ENCODE data around the gene MMP17. TPM values are rescaled to one million over a fixed set of nuclear protein-coding genes. Genes with fewer than 3 reads are reported as not detected.
A peak's percentile ranks its signal among the peaks of the same experiment; 100 is the strongest.

MMP17 gene
- total RNA-seq, 1 experiment from 2014 or later: 41.7 TPM

DNA sequence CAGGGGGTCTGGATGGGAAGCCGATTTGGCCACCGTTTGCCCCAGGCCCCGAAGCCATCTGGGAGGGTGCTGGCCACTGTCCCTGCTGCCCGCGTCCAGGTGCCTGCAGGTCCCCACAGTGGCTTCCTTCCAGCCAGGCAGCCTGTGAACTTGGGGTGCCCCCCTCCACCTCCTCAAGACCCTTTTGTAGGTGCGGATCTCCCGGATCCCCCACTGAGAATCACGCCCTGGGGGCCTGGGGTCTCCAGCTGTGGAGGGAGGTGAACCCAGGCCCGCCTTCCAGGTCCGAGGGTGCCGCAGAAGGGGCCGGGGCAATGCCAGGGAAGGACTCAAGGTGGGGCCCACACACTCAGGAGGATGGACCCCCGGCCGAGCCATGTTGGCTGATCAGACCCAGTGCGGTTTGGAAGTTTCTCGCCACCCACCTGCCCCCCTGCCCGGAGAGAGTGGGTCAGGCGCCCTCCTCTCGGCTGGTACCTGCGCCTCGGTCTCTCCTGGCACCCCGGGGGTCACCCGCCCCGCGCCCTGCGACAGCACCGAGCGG, 1.7 kb downstream of the MMP17 start:
- no peak for DNase-seq (ENCODE audit: low read depth)

GRCh38 chr12:131830335-131830913, 2.2 kb downstream of the MMP17 start:
- DNase-seq (ENCODE audit: low read depth): peak; percentile 80

GRCh38 chr12:131830914-131831571, 2.9 kb downstream of the MMP17 start:
- no peak for DNase-seq (ENCODE audit: low read depth)

DNA sequence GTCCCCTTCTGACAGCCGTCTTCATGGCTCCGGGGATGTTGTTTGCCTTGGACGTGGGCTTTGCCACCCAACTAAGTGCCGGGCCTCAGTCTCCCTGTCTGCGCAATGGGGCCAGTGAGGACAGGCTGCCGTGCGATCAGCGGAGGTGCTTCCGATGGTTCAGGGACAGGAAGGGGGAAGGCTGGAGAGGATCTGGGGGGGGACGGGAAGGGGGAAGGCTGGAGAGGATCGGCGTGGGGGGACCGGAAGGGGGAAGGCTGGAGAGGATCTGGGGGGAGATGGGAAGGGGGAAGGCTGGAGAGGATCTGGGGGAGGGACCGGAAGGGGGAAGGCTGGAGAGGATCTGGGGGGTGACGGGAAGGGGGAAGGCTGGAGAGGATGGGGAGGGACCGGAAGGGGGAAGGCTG, 3.4 kb downstream of the MMP17 start:
- peak; percentile 75 for DNase-seq (ENCODE audit: low read depth)

DNA sequence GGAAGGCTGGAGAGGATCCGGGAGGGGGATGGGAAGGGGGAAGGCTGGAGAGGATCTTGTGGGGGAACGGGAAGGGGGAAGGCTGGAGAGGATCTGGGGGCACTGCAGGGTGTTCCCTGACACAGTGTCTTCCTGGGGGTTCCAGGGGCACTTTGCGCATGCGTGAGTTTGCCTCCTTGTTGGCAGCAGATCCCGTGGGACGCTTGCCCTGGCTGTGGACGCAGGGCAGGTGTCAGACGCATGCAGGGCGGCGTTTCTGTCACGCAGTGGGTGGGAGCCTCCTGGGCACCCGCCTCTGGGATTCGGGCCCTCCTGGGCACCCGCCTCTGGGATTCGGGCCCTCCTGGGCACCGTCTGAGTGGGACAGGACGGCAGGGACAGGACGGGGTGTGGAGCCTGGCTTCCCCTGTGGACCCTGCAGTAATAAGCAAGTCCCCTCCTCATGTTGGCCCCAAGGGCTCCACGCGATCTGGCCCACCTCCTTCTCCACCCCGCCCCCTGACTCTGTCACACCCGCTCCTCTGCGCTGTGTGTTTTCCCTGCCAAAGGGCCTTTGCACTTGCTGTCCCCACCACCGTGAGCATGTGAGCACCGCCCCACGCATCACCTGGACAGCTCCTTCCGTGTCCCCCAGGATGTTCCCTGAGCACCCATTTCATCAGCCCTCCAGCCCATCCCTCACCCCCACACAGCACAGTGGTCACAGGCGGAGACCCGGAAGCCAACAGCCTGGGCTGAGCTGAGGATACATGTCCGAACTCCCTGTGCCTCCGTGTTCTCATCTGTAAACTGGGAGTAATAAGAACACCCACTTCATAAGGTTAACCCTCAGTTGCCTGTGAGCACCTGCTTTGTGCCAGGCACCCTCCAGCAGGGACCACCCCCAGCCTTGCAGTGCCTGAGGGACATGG, 4.4 kb downstream of the MMP17 start:
- DNase-seq (ENCODE audit: low read depth): peak; percentile 76

DNA sequence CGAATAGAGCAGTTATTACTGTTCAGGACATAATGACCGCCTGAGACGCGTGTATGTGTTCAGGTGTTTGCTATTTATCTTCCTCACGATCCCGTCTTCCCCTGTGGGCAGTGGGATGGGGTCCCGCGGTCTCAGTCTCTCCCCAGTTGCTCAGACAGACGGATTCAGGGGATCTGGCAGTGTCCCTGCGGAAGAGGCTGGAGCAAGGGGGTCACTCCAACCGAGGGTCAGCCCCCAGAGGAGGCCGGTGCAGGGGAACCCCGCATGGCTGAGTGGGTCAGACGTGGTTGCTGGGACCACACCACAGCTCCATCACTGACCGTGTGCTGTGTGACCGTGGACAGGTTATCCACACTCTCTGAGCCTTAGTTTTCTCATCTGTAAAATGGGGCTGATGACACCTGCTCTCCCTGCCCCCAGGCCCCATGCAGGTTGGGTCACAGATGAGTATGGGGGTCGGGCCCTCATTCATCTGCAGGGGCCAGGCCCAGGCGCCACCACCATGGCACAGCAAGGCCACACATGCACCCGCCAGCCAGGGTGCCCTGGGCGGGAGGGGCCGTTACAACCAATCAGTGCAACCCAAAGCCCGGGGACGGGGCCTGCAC, 5.2 kb downstream of the MMP17 start:
- no peak for DNase-seq (ENCODE audit: low read depth)

GRCh38 chr12:131833896-131834641, 5.9 kb downstream of the MMP17 start:
- peak; percentile 37 for DNase-seq (ENCODE audit: low read depth)

DNA sequence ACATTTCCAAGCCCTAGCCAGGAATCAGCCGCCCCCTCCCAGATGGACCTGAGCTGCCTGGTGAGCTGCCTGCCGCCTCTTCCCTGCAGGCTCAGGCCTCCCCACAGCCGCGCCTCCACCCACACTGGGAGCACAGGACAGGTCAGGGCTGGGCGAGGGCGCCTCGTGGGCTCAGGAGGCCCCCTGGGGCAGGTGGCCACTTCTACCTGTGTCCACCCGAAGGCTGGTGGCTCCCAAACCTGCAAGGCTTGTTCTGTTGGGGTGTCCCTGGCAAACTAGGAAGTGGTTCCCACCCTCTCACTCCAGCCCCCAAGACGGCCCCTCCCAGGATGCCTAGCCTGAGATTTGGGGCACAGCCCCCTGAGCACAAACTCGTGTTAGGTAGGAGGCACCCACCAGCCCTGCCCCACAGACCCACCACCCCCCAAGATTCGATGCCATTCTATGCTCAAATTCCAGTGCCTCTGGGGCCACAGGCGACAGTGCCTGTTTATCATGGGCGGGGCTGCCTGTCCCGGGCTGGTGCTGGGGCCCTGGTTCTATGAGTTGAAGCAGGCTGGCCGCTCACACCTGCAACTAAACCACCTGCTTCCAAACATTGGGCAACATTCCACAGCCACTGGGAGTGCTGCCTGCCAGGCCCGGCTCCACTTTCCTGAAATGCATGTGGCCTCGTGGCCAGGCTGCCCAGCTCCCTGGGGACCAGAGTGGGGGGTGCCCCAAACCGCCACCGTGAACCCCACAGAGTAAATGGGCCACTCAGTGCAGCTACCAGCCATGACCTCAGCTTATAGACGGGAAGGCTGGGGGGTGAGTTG, 6.8 kb downstream of the MMP17 start:
- DNase-seq (ENCODE audit: low read depth): no peak

DNA sequence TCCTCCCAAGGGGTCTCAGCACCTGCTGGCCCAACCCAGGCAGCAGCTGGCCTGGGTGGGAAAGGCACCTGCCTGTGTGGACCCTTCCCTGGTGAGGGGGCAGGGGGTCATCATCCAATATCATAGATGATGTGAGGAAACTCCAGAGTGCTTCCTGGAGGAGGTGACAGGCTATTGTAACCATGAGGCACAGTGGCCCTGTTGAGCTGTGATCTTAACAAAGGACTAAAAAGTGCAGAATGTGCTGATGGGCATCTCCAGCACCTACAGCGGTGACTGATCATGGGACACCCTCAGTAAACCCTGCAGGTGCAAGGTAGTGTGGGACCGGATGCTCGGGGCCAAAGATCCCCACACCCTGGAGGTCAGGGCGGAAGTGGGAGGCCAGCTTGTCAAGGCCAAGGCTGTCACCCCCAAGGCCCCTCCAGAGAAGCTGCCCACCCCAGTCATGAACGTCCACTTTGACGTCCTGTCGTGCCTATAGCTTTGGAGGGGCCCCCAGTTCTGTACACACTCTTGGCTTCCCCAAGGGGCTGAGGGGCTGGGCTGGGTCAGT, 7.5 kb downstream of the MMP17 start:
- DNase-seq (ENCODE audit: low read depth): no peak

DNA sequence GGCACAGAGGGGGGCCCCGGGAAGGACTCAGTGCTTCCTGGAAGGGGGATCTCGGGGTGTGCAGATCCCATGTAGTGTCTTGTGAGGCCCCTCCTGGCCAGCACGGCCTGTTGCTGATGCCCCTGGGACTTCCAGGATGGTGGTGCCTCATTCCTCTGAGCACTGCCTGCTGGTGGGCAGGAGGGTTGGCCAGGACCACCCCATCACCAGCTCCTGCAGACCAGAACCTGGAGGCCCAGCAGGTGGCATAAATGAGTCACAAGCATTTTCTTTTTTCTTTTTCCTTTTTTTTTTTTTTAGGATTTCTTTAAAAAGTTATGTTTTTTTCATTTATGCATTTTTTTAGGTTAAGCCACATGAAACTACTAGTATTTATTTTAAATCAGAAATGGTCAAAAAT, 8.0 kb downstream of the MMP17 start:
- no peak for DNase-seq (ENCODE audit: low read depth)

DNA sequence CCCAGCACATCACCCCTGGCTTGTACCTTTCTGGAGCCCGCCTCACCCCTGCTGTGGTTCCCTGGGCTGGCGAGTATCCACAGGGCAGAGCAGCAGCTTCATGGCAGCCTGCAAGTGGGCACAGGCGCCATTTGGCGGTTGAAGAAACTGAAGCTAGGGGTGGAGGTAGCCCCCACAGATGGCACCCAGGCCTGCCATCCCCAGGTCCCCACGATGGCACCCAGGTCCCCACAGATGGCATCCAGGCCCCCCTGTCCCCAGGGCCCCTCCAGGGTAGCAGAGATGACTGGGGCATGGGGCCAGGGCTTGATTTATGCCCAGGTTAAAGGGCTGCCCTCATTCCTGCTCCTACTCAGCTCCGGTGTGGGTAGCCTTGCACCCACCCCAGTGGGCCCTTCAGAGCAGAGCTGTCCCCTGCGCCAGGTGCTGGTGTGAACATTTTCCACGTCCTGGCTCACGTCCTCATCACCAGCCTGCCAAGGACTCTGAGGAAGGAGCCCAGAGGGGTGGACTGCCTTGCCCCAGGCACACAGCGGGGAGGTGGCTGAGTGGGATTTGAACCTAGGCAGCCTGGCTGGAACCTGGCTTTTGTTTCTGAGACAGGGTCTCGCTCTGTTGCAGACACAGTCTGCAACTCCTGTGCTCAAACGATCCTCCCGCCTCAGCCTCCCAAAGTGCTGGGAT, 8.7 kb downstream of the MMP17 start:
- no peak for DNase-seq (ENCODE audit: low read depth)

GRCh38 chr12:131840643-131841416, 12.6 kb downstream of the MMP17 start:
- no peak for DNase-seq (ENCODE audit: low read depth)

DNA sequence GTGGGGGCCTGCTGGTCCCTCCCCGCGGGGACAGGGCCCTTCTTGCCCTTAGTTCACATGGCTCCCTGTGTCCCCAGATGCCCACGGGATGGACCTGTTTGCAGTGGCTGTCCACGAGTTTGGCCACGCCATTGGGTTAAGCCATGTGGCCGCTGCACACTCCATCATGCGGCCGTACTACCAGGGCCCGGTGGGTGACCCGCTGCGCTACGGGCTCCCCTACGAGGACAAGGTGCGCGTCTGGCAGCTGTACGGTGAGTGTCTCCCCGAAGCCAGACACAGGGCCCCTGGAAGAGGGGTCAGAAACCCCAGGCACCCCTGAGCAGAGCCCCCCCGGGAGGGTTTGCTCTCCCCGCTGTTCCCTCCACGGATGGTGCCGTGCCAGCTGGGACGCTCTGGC, 13.4 kb downstream of the MMP17 start:
- DNase-seq (ENCODE audit: low read depth): no peak

DNA sequence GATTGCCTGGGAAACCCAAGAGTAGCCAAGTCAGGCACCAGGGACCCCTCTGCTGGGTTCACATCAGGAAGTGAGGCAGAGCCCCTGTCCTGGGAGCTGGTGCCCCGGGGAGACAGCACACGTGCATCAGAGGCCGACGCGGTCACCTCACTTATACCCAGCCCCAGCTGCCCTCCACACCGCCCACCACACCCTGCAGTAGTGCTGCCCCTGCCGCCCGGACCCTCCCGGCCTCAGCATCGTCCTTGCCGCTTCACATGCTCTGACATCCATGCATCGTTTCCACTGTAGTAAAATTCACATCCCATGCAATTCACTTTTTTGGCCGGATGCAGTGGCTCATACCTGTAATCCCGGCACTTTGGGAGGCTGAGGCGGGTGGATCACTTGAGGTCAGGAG, 14.0 kb downstream of the MMP17 start:
- DNase-seq (ENCODE audit: low read depth): no peak

GRCh38 chr12:131843527-131843926, 15.3 kb downstream of the MMP17 start:
- no peak for DNase-seq (ENCODE audit: low read depth)

DNA sequence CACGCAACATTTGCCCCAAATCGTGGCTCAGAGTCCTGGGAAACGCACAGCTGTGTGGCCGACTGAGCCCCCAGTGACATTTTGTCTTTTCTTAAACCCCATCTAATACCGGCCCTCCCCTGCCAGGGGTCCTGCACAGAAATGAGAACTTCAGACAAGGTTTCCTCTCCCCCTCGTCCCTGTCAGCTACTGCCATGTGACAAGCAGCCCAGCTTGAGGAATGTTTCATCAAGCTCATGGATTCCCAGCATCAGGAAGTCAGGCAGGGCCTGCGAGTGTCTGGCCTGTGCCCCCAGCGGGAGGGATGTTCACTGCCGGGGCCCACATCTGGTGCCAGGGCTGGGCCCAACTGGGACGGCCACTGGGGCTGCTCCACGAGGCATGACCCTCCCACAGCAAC, 15.9 kb downstream of the MMP17 start:
- no peak for DNase-seq (ENCODE audit: low read depth)

DNA sequence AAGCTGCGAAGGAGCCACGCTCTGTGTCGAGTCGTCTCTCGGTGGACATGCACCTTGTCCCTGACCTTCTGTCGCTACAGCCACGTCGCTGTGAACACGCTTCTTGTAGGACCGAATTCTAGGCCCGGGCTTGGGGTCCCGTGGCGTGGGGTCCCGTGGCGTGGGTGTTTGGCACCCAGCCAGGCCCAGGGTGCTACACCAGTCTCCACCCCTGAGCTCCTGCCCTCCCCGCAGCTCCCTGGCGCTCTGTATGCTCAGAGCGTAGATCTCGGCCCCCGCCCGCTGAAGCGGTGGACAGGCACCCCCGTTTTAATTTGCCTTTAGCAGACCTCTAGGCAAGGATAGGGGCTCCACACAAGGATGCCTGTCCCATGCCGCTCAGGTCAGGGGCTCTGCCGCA, 16.5 kb downstream of the MMP17 start:
- no peak for DNase-seq (ENCODE audit: low read depth)

GRCh38 chr12:131845121-131845520, 16.9 kb downstream of the MMP17 start:
- DNase-seq (ENCODE audit: low read depth): no peak

DNA sequence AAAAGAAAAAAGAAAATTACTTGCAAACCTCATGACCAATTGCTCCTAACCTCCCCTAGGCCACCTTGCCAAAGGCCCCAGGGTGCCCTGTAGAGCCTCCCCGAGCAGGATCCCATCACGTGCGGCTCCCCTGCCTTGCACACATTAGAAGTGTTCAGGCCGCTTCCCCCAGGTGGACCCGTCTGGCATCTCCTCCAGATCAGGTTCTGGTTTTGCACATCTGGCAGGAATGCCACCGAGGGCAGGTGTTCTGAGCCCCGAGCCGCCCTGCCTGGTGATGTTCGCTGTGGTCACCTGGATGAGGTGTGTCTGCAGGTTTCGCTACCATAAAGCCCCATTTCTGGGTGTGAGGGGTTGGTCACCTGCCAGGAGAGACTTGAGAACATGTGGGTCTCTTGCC, 19.3 kb downstream of the MMP17 start:
- no peak for DNase-seq (ENCODE audit: low read depth)
